Endothelial cell (in vitro differentiated cells): ENCODE measurements around the gene ANKRD17. TPM values are rescaled to one million over a fixed set of nuclear protein-coding genes. Genes with fewer than 3 reads are reported as not detected.
"Not testable (repeated sequence)": the region's sequence is repeated elsewhere in the genome, so short reads cannot be mapped to it uniquely, and the experiment has no call there.

Source experiments
- DNase-seq: peaks from one replicate; pipeline ENCODE4 v3.0.0; 2021; ENCODE audit warnings: low spot score
- H3K27ac Mint-ChIP-seq: one replicate; pipeline ENCODE4 v1.8.0; 2021; ENCODE audit warnings: mixed read lengths, inconsistent platforms; ENCODE audit not compliant: unreplicated experiment
- H3K27me3 Mint-ChIP-seq: one replicate; pipeline ENCODE4 v1.8.0; 2021; ENCODE audit warnings: mild to moderate bottlenecking, moderate library complexity, mixed read lengths, inconsistent platforms; ENCODE audit not compliant: unreplicated experiment
- H3K36me3 Mint-ChIP-seq: one replicate; pipeline ENCODE4 v1.8.0; 2021; ENCODE audit warnings: mild to moderate bottlenecking, low read depth, mixed read lengths, inconsistent platforms; ENCODE audit not compliant: unreplicated experiment
- H3K4me1 Mint-ChIP-seq: one replicate; pipeline ENCODE4 v1.8.0; 2021; ENCODE audit warnings: mild to moderate bottlenecking, mixed read lengths, inconsistent platforms; ENCODE audit not compliant: unreplicated experiment
- H3K4me3 Mint-ChIP-seq: one replicate; pipeline ENCODE4 v1.8.0; 2021; ENCODE audit warnings: mild to moderate bottlenecking, mixed read lengths, inconsistent platforms; ENCODE audit not compliant: unreplicated experiment
- H3K9me3 Mint-ChIP-seq: one replicate; pipeline ENCODE4 v1.8.0; 2021; ENCODE audit warnings: mixed read lengths, inconsistent platforms; ENCODE audit not compliant: unreplicated experiment
- total RNA-seq: library from RNA; stranded (reverse); fragmentation: NEBNext Ultra II Directional; extraction: Animal tissue kit (Norgen Biotek cat#: 25700); gene quantifications from one replicate; pipeline ENCODE4 v1.2.1, GENCODE V29; 2021; ENCODE audit not compliant: unreplicated experiment
- TF ChIP-seq, protein P1 (sequence below): fragments of 200-600 bp; sonication (generic); IDR thresholded peaks from one replicate; pipeline ENCODE4 v1.5.0; 2021; ENCODE audit warnings: antibody characterized with exemption; ENCODE audit not compliant: unreplicated experiment

Gene ANKRD17
- total RNA-seq, 1 donor from 2014 or later, result 61.8 TPM

- Mint-ChIP-seq H3K4me3 (no peak overlapping the region), H3K4me1 (peaks cover 12% of the 10 kb centered on the region), H3K27me3 (no peaks in the 10 kb centered on the region), H3K27ac (no peak overlapping the region), H3K9me3 (no peaks in the 10 kb centered on the region), H3K36me3 (no peaks in the 10 kb centered on the region)
- TF ChIP-seq, protein P1, sequence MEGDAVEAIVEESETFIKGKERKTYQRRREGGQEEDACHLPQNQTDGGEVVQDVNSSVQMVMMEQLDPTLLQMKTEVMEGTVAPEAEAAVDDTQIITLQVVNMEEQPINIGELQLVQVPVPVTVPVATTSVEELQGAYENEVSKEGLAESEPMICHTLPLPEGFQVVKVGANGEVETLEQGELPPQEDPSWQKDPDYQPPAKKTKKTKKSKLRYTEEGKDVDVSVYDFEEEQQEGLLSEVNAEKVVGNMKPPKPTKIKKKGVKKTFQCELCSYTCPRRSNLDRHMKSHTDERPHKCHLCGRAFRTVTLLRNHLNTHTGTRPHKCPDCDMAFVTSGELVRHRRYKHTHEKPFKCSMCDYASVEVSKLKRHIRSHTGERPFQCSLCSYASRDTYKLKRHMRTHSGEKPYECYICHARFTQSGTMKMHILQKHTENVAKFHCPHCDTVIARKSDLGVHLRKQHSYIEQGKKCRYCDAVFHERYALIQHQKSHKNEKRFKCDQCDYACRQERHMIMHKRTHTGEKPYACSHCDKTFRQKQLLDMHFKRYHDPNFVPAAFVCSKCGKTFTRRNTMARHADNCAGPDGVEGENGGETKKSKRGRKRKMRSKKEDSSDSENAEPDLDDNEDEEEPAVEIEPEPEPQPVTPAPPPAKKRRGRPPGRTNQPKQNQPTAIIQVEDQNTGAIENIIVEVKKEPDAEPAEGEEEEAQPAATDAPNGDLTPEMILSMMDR, result no peak
- no peak for DNase-seq
Measured at GRCh38 chr4:73267050-73267449, 8.5 kb upstream of the ANKRD17 start.

DNA sequence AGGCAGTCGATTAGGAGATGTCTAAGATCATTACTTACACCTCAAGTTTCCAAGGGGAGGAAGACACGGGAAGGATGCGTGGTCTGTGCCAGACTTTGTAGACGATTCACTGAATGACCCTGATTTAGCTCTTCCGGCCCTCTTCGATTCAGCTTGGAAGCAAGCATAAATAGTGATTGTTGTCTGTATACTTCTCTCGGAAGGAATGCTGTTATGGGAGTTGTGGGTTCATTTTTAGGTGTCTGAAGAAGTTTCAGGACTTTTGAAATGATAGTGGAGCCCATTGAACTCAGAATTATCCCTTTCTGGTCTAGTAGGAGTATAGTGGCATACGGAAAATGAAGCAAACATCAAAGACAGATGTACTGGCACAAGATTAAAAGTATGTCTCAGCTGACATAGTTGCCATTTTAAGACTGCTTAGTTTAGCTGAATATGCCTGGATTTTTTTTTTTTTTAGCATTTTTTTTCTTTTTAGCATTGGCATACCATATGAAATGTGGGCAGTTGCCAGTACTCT is 1.0 kb upstream of the ANKRD17 start:
- no peak for DNase-seq
- TF ChIP-seq, protein P1, result no peak
- H3K27me3 Mint-ChIP-seq, result peaks cover 14% of the 10 kb centered on the region

GRCh38 chr4:73258436-73258685 is 237 bp downstream of the ANKRD17 start:
- TF ChIP-seq, protein P1, result no peak
- no peak for DNase-seq
- Mint-ChIP-seq H3K4me3 (peak overlapping the region; percentile 99), H3K9me3 (no peaks in the 10 kb centered on the region), H3K4me1 (peaks cover 27% of the 10 kb centered on the region), H3K36me3 (peaks cover 6% of the 10 kb centered on the region), H3K27ac (peak overlapping the region; percentile 98), H3K27me3 (peaks cover 14% of the 10 kb centered on the region)

More for the DNA sequence above, 1.0 kb upstream of the ANKRD17 start:
- Mint-ChIP-seq H3K4me1 (peaks cover 27% of the 10 kb centered on the region), H3K9me3 (no peaks in the 10 kb centered on the region), H3K36me3 (peaks cover 6% of the 10 kb centered on the region), H3K27ac (peak overlapping the region; percentile 97), H3K4me3 (peak overlapping the region; percentile 99)

DNA sequence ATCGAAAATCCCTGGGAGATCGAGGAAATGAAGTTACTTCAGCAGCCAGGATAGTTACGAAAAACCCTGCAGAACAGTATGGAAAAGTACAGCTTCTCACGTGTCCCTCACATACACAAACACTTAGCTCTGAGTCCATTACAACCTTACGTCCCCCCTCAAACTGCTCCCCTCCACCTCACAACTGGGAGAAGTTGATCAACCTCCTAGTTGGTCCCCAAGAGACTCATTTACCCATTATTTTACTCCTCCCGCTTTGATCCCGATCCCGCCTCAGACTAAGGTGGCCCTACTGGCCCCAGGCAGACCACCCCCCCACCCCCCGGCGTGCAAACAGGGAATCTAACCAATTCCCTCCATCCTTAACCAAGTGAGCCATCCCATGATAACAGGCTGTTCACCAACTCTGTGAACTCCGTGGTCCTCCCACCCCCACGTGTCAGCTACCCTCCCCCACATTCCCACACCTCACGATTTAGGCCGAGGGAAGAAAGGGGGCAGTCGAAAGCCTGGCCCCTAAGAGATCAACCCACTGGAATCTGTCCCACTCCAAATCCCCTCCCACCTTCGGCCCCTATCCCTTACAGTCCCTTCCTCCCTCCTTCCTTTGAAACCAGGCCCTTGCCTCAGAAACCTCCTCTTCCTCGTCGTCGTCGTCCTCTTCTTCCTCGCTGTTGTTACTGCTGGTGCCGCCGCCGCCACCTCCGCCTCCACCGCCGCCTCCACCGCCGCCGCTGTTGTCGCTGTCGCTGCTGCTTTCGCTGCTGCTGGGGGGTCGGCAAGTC is 755 bp downstream of the ANKRD17 start:
- TF ChIP-seq, protein P1, result no peak
- H3K9me3 Mint-ChIP-seq, result no peaks in the 10 kb centered on the region
- H3K27me3 Mint-ChIP-seq, result peaks cover 14% of the 10 kb centered on the region
- peak overlapping the region; percentile 99 for H3K4me3 Mint-ChIP-seq
- peaks cover 6% of the 10 kb centered on the region for H3K36me3 Mint-ChIP-seq
- H3K4me1 Mint-ChIP-seq, result peaks cover 27% of the 10 kb centered on the region
- no peak for DNase-seq
- peak overlapping the region; percentile 98 for H3K27ac Mint-ChIP-seq

DNA sequence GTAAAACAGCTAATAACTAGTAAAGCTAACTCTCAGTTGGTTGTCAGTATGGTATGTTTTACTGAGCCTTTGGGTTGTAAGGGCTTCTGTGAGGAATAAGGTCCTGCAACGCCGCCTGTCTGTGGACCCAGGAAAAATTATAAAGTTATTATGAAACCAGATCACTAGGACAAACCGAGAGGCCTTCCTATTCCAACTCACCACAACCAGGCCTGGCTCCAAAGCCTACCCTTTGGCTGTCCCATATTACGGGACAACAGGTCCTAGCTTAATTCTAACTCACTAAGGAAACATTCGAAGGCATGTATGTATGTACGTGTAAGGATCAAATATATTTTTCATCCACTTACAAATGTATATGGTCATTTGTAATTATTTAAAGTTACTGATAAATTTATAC is 1.4 kb downstream of the ANKRD17 start:
- TF ChIP-seq, protein P1, result peak; percentile 40
- Mint-ChIP-seq H3K9me3 (no peaks in the 10 kb centered on the region), H3K27ac (peak overlapping the region; percentile 98), H3K27me3 (peaks cover 14% of the 10 kb centered on the region), H3K4me1 (peaks cover 27% of the 10 kb centered on the region), H3K4me3 (peak overlapping the region; percentile 99), H3K36me3 (peaks cover 6% of the 10 kb centered on the region)
- DNase-seq, result peak; percentile 65

DNA sequence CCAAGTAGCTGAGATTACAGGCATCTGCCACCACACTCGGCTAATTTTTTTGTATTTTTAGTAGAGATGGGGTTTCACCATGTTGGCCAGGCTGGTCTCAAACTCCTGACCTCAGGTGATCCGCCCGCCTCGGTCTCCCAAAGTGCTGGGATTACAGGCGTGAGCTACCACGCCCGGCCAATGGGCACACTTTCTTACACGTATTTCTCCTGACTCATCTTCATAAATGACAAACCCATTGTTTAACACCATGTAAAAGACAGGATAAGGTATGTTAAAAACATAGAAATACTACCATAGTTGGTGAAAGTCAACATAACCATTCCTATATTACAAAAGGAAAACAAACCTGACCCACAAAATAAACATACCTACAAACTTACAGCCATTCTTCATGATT is 2.8 kb downstream of the ANKRD17 start:
- not testable (repeated sequence) for H3K4me3 Mint-ChIP-seq, H3K36me3 Mint-ChIP-seq, H3K27ac Mint-ChIP-seq, H3K9me3 Mint-ChIP-seq, DNase-seq
- H3K27me3 Mint-ChIP-seq, result peaks cover 15% of the 10 kb centered on the region
- peaks cover 27% of the 10 kb centered on the region for H3K4me1 Mint-ChIP-seq
